Left forelimb (tissue), 1 donor: ENCODE data around the gene KLRF2.

Source experiments
- DNase-seq: peaks from one replicate; pipeline ENCODE4 v3.0.0-alpha.2; 2018; ENCODE audit warnings: low spot score

The KLRF2 gene

GRCh38 chr12:9888665-9889273 is 7.5 kb downstream of the KLRF2 start:
- no peak for DNase-seq

- no peak for DNase-seq
Measured at GRCh38 chr12:9895215-9895971, 14.1 kb downstream of the KLRF2 start.

- no peak for DNase-seq
Measured at GRCh38 chr12:9897535-9897934, 16.2 kb downstream of the KLRF2 start.

GRCh38 chr12:9899209-9899608 is 17.9 kb downstream of the KLRF2 start:
- DNase-seq, result no peak

GRCh38 chr12:9900930-9901329 is 19.6 kb downstream of the KLRF2 start:
- no peak for DNase-seq

- DNase-seq, result no peak
Measured at GRCh38 chr12:9902539-9903228, 21.4 kb downstream of the KLRF2 start.

- DNase-seq, result no peak
Measured at GRCh38 chr12:9906873-9907272, 25.6 kb downstream of the KLRF2 start.

- no peak for DNase-seq
Measured at GRCh38 chr12:9907769-9908168, 26.5 kb downstream of the KLRF2 start.

- DNase-seq, result no peak
Measured at GRCh38 chr12:9908350-9908749, 27.1 kb downstream of the KLRF2 start.

GRCh38 chr12:9909724-9910123 is 28.4 kb downstream of the KLRF2 start:
- DNase-seq, result no peak

GRCh38 chr12:9910716-9911421 is 29.6 kb downstream of the KLRF2 start:
- DNase-seq, result no peak

- DNase-seq, result no peak
Measured at GRCh38 chr12:9911708-9912107, 30.4 kb downstream of the KLRF2 start.

GRCh38 chr12:9919443-9919842 is 38.2 kb downstream of the KLRF2 start:
- no peak for DNase-seq

GRCh38 chr12:9920451-9920850 is 39.2 kb downstream of the KLRF2 start:
- DNase-seq, result no peak

GRCh38 chr12:9922429-9922828 is 41.1 kb downstream of the KLRF2 start:
- no peak for DNase-seq

GRCh38 chr12:9925705-9926393 is 44.6 kb downstream of the KLRF2 start:
- DNase-seq, result no peak

- DNase-seq, result no peak
Measured at GRCh38 chr12:9926876-9927275, 45.6 kb downstream of the KLRF2 start.

GRCh38 chr12:9928607-9929006 is 47.3 kb downstream of the KLRF2 start:
- no peak for DNase-seq

- DNase-seq, result no peak
Measured at GRCh38 chr12:9931245-9931644, 50.0 kb downstream of the KLRF2 start.

GRCh38 chr12:9932270-9932669 is 51.0 kb downstream of the KLRF2 start, which contains the start of gene CLEC2A:
Gene CLEC2A (minus strand): TSS chr12:9932370. CDS start chr12:9932329, 41 bp downstream.
- no peak for DNase-seq

- DNase-seq, result no peak
Measured at GRCh38 chr12:9933958-9934357, 52.7 kb downstream of the KLRF2 start.

GRCh38 chr12:9935026-9935425 is 53.7 kb downstream of the KLRF2 start:
- DNase-seq, result no peak
